Dedifferentiated amniotic fluid mesenchymal stem cell (primary cell): ENCODE data around the gene CFAP126.
"Not testable (repeated sequence)": the region's sequence is repeated elsewhere in the genome, so short reads cannot be mapped to it uniquely, and the experiment has no call there.

Source experiments
- DNase-seq: peaks from one replicate; pipeline ENCODE4 v3.0.0-alpha.2; 2016; ENCODE audit errors: extremely low spot score

Gene CFAP126

GRCh38 chr1:161381707-161382106 is 14.0 kb upstream of the CFAP126 start:
- DNase-seq, result no peak

- DNase-seq, result no peak
These were observed 11.4 kb upstream of the CFAP126 start for GRCh38 chr1:161379071-161379470.

- no peak for DNase-seq
These were observed 10.3 kb upstream of the CFAP126 start for GRCh38 chr1:161378014-161378413.

GRCh38 chr1:161374373-161374772 is 6.7 kb upstream of the CFAP126 start:
- no peak for DNase-seq

- DNase-seq, result no peak
These were observed 5.8 kb upstream of the CFAP126 start for GRCh38 chr1:161373442-161373841.

- DNase-seq, result no peak
These were observed 2.5 kb downstream of the CFAP126 start for GRCh38 chr1:161365207-161365606.

GRCh38 chr1:161364332-161364731 is 3.3 kb downstream of the CFAP126 start:
- no peak for DNase-seq

GRCh38 chr1:161359291-161359690 is 8.4 kb downstream of the CFAP126 start:
- no peak for DNase-seq

- DNase-seq, result no peak
These were observed 10.6 kb downstream of the CFAP126 start for GRCh38 chr1:161357073-161357472.

GRCh38 chr1:161351482-161351881 is 16.2 kb downstream of the CFAP126 start:
- no peak for DNase-seq

- no peak for DNase-seq
These were observed 17.0 kb downstream of the CFAP126 start for GRCh38 chr1:161350671-161351070.

- DNase-seq, result no peak
These were observed 24.9 kb downstream of the CFAP126 start for GRCh38 chr1:161342821-161343220.

- no peak for DNase-seq
These were observed 25.5 kb downstream of the CFAP126 start for GRCh38 chr1:161342177-161342576.

GRCh38 chr1:161335796-161336195 is 31.9 kb downstream of the CFAP126 start:
- DNase-seq, result no peak

- DNase-seq, result no peak
These were observed 34.5 kb downstream of the CFAP126 start for GRCh38 chr1:161333166-161333565.

- no peak for DNase-seq
These were observed 37.3 kb downstream of the CFAP126 start for GRCh38 chr1:161330346-161330745.

GRCh38 chr1:161324020-161324419 is 43.7 kb downstream of the CFAP126 start:
- no peak for DNase-seq

- not testable (repeated sequence) for DNase-seq
These were observed 51.6 kb downstream of the CFAP126 start for GRCh38 chr1:161315841-161316674.
